Mesendoderm (in vitro differentiated cells): Measurements from ENCODE around the gene MRPL37.

Source experiments
- DNase-seq: peaks from one replicate; pipeline ENCODE4 v3.0.0; 2013
- H2AK5ac ChIP-seq: 2 replicates; pipeline ENCODE4 v1.6.1; 2013; ENCODE audit warnings: low read length, inconsistent platforms
- H2BK120ac ChIP-seq: 2 replicates; pipeline ENCODE4 v1.6.1; 2013; ENCODE audit warnings: low read depth, mild to moderate bottlenecking, low read length, moderate library complexity, mixed read lengths
- H2BK15ac ChIP-seq: replicated peaks from 2 replicates; pipeline ENCODE4 v1.6.1; 2013; ENCODE audit warnings: low read depth, mild to moderate bottlenecking, moderate library complexity
- H2BK5ac ChIP-seq: 2 replicates; pipeline ENCODE4 v1.6.1; 2013; ENCODE audit warnings: low read length, inconsistent platforms
- H3K18ac ChIP-seq: 2 replicates; pipeline ENCODE4 v1.6.1; 2013; ENCODE audit warnings: mild to moderate bottlenecking, low read length, mixed read lengths
- H3K23ac ChIP-seq: one replicate; pipeline ENCODE4 v1.6.1; 2013; ENCODE audit warnings: low read length
- H3K27ac ChIP-seq: 2 replicates; pipeline ENCODE4 v1.5.1; 2013; ENCODE audit warnings: low read depth, mild to moderate bottlenecking, inconsistent platforms, low read length, moderate library complexity
- H3K27me3 ChIP-seq: 2 replicates; pipeline ENCODE4 v1.6.1; 2013; ENCODE audit warnings: low read length, control low read depth, mild to moderate bottlenecking, inconsistent platforms; ENCODE audit not compliant: insufficient read depth, poor library complexity
- H3K36me3 ChIP-seq: 2 replicates; pipeline ENCODE4 v1.6.1; 2013; ENCODE audit warnings: low read length, inconsistent platforms; ENCODE audit not compliant: control insufficient read depth, insufficient read depth
- H3K4ac ChIP-seq: one replicate; pipeline ENCODE4 v1.6.1; 2013; ENCODE audit warnings: low read depth, mild to moderate bottlenecking, low read length, moderate library complexity
- H3K4me1 ChIP-seq: 2 replicates; pipeline ENCODE4 v1.6.1; 2013; ENCODE audit warnings: low read depth, low read length, inconsistent platforms; ENCODE audit not compliant: control insufficient read depth
- H3K4me2 ChIP-seq: 2 replicates; pipeline ENCODE4 v1.6.1; 2013; ENCODE audit warnings: low read length
- H3K4me3 ChIP-seq: 2 replicates; pipeline ENCODE4 v1.5.1; 2013; ENCODE audit warnings: mild to moderate bottlenecking, low read length
- H3K56ac ChIP-seq: one replicate; pipeline ENCODE4 v1.6.1; 2013; ENCODE audit warnings: low read length
- H3K79me1 ChIP-seq: 2 replicates; pipeline ENCODE4 v1.6.1; 2013; ENCODE audit warnings: low read length, inconsistent platforms
- H3K79me2 ChIP-seq: 2 replicates; pipeline ENCODE4 v1.6.1; 2013; ENCODE audit warnings: mild to moderate bottlenecking, low read length; ENCODE audit not compliant: control insufficient read depth, insufficient read depth
- H3K9ac ChIP-seq: 2 replicates; pipeline ENCODE4 v1.6.1; 2013; ENCODE audit warnings: low read length, inconsistent platforms
- H4K5ac ChIP-seq: one replicate; pipeline ENCODE4 v1.6.1; 2013; ENCODE audit warnings: low read length
- H4K8ac ChIP-seq: one replicate; pipeline ENCODE4 v1.6.1; 2013; ENCODE audit warnings: low read depth, mild to moderate bottlenecking, control low read depth, low read length, moderate library complexity
- WGBS: extraction: QIAGEN DNeasy Blood & Tissue Kit; methylation state at CpG from one replicate; pipeline ENCODE4 v1.1.7; 2013; ENCODE audit warnings: low lambda C conversion rate, missing lambda C conversion rate; ENCODE audit not compliant: insufficient coverage; ENCODE audit errors: extremely low coverage; 5-methylcytosine and 5-hydroxymethylcytosine counted together

The MRPL37 gene

DNA sequence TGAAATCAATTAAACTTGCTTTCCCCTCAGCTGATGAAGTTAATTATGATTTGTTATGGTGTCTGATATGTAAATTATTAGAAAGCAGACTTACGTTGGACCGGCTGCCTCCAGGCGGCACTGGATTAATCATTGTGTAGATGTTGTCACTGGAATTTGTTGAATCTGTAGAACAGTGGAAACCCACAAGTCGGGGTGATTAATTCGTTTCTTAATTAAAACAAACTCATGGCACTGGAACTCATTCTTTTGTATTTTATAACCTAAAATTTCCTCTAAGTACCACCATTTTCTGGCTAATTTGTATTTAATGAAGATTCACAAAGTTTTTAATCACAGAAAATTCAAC, 39.0 kb downstream of the MRPL37 start:
- WGBS = no CpG with 5 or more reads among the region's 5 CpGs
- Histone ChIP-seq H2AK5ac (no peak overlapping the region), H3K23ac (no peak overlapping the region), H2BK15ac (no peak overlapping the region), H3K36me3 (peaks cover 20% of the 10 kb centered on the region), H3K4ac (no peak overlapping the region), H3K4me2 (no peak overlapping the region), H3K18ac (no peak overlapping the region), H2BK5ac (no peak overlapping the region), H3K56ac (no peak overlapping the region), H3K27ac (no peak overlapping the region), H3K27me3 (no peaks in the 10 kb centered on the region), H3K4me1 (no peaks in the 10 kb centered on the region), H3K79me1 (no peaks in the 10 kb centered on the region), H4K5ac (no peak overlapping the region), H3K79me2 (no peaks in the 10 kb centered on the region), H3K9ac (no peak overlapping the region), H2BK120ac (no peak overlapping the region), H3K4me3 (no peak overlapping the region), H4K8ac (no peak overlapping the region)
- no peak for DNase-seq

GRCh38 chr1:54239631-54240031, 39.7 kb downstream of the MRPL37 start:
- no CpG with 5 or more reads among the region's 10 CpGs for WGBS

DNA sequence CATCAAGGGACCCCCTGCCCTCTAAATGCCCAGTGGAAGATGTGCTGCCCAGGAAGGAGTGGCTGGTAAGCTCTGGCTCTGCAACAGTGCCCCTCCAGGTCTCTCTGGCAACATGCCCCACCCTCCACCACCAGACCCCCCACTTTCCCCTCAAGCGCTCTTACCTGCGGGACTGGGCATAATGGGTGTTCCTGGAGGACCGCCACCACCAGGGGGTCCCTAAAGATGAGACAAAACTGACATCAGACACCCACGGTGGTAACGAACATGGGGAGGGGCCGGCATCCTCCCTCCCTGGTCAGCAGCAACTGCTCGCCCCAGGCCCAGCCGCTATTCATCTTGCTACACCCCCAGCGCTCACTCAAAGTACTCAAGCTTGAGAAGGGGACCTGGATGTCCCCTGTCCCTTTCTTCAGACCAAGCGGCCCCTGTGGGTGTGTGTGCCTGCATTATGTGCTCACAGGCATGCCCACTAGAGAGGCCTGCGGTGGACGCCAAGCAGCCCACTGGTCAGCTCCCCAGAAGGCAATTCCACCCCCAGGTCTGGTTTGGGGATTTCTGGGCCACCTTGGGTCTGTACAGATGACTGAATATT, 40.9 kb downstream of the MRPL37 start:
- Histone ChIP-seq H2BK120ac (no peak overlapping the region), H3K23ac (no peak overlapping the region), H3K79me1 (no peaks in the 10 kb centered on the region), H2AK5ac (no peak overlapping the region), H3K27ac (no peak overlapping the region), H3K18ac (no peak overlapping the region), H3K36me3 (peaks cover 24% of the 10 kb centered on the region), H2BK15ac (no peak overlapping the region), H4K8ac (no peak overlapping the region), H3K4me3 (no peak overlapping the region), H3K4me2 (no peak overlapping the region), H4K5ac (no peak overlapping the region), H3K79me2 (no peaks in the 10 kb centered on the region), H3K27me3 (no peaks in the 10 kb centered on the region), H2BK5ac (no peak overlapping the region), H3K4me1 (no peaks in the 10 kb centered on the region), H3K9ac (no peak overlapping the region), H3K56ac (no peak overlapping the region), H3K4ac (no peak overlapping the region)
- no CpG with 5 or more reads among the region's 12 CpGs for WGBS
- no peak for DNase-seq

More at GRCh38 chr1:54239631-54240031, 39.7 kb downstream of the MRPL37 start:
- Histone ChIP-seq H2BK5ac (no peak overlapping the region), H3K23ac (no peak overlapping the region), H3K79me1 (no peaks in the 10 kb centered on the region), H3K9ac (no peak overlapping the region), H2AK5ac (no peak overlapping the region), H3K56ac (no peak overlapping the region), H3K4me1 (no peaks in the 10 kb centered on the region), H4K8ac (no peak overlapping the region), H2BK15ac (no peak overlapping the region), H3K4ac (no peak overlapping the region), H3K27me3 (no peaks in the 10 kb centered on the region), H3K27ac (no peak overlapping the region), H3K79me2 (no peaks in the 10 kb centered on the region), H4K5ac (no peak overlapping the region), H3K4me2 (no peak overlapping the region), H2BK120ac (no peak overlapping the region), H3K4me3 (no peak overlapping the region), H3K36me3 (peaks cover 20% of the 10 kb centered on the region), H3K18ac (no peak overlapping the region)
- no peak for DNase-seq

DNA sequence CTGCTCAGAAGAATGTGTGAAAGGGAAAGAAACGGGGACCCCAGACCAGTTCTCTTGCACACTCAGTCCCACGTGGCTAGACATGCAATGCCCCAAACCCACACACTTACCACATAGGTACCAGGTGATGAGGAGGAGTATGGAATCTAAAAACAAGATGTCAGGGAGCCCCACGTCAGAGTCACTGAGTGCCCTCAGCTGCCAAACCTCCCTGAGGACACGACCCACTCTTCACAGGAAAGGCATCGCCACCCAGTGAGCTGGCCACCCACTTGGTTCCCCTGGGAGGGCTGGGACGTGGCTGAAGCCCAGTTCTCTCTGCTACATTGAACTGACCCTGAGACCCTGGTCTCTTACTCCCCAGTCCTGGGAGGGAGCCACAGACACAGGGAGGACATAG, 41.4 kb downstream of the MRPL37 start:
- H3K23ac ChIP-seq = no peak overlapping the region
- H3K27ac ChIP-seq = no peak overlapping the region
- H3K18ac ChIP-seq = no peak overlapping the region
- no CpG with 5 or more reads among the region's 6 CpGs for WGBS
- no peaks in the 10 kb centered on the region for H3K79me2 ChIP-seq
- no peak overlapping the region for H2BK120ac ChIP-seq
- H3K4me1 ChIP-seq = no peaks in the 10 kb centered on the region
- DNase-seq = no peak
- H3K4ac ChIP-seq = no peak overlapping the region
- H4K5ac ChIP-seq = no peak overlapping the region
- H3K9ac ChIP-seq = no peak overlapping the region
- H3K27me3 ChIP-seq = no peaks in the 10 kb centered on the region
- H3K79me1 ChIP-seq = no peaks in the 10 kb centered on the region
- H3K4me3 ChIP-seq = no peak overlapping the region
- H2AK5ac ChIP-seq = no peak overlapping the region
- no peak overlapping the region for H2BK15ac ChIP-seq
- H4K8ac ChIP-seq = no peak overlapping the region
- H3K56ac ChIP-seq = no peak overlapping the region
- H3K4me2 ChIP-seq = no peak overlapping the region
- no peak overlapping the region for H2BK5ac ChIP-seq
- peaks cover 24% of the 10 kb centered on the region for H3K36me3 ChIP-seq

DNA sequence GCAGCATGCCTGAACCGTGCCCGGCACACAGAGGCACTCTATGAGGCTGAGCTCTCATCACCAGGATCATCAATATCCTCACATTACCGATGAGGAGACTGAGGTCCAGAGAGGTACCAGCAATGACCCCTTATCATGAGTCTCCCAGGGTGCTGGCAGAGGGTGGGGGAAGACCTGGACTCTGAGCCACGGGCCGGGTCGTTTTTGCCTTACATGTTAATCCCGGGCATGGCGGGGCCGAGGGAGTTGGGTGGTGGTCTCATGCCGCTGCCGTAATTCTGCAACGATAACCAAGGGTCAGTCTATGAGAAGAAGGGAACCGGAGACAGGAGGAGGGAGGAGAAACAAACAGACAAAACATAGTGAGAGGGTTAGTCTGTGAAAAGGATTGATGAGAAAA, 43.1 kb downstream of the MRPL37 start:
- Histone ChIP-seq H3K27ac (no peak overlapping the region), H2BK15ac (no peak overlapping the region), H3K79me2 (no peaks in the 10 kb centered on the region), H4K8ac (no peak overlapping the region), H2BK120ac (no peak overlapping the region), H3K4me2 (no peak overlapping the region), H3K27me3 (no peaks in the 10 kb centered on the region), H3K79me1 (no peaks in the 10 kb centered on the region), H3K56ac (no peak overlapping the region), H4K5ac (no peak overlapping the region), H2BK5ac (no peak overlapping the region), H3K4me1 (no peaks in the 10 kb centered on the region), H3K36me3 (peaks cover 16% of the 10 kb centered on the region), H3K4me3 (no peak overlapping the region), H3K18ac (no peak overlapping the region), H3K9ac (no peak overlapping the region), H2AK5ac (no peak overlapping the region), H3K4ac (no peak overlapping the region), H3K23ac (no peak overlapping the region)
- WGBS = no CpG with 5 or more reads among the region's 13 CpGs
- DNase-seq = no peak

DNA sequence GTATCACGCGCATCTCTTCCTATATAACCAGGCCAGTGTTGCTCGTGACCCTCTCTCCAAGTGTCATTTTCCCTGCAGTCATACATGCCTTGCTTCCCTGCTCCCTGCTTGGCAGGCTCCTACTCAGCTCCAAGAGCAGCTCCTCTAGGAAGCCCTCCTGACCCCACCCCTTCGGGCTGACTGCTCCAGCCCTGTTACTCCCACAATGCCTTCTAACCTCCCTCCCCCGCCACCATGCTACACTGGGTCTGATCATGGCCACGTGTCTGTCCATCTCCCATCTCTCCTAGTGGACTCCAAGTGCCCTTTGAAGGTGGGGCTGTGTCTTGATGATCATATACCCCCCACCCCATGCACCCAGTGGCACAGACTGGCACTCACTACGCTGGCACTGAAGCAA, 44.7 kb downstream of the MRPL37 start:
- no peak overlapping the region for H3K4me3 ChIP-seq
- H4K8ac ChIP-seq = no peak overlapping the region
- H3K4ac ChIP-seq = no peak overlapping the region
- no peak overlapping the region for H2BK5ac ChIP-seq
- H3K4me1 ChIP-seq = no peaks in the 10 kb centered on the region
- no peak for DNase-seq
- H3K4me2 ChIP-seq = no peak overlapping the region
- no peak overlapping the region for H2AK5ac ChIP-seq
- no peak overlapping the region for H3K56ac ChIP-seq
- no CpG with 5 or more reads among the region's 7 CpGs for WGBS
- no peak overlapping the region for H3K27ac ChIP-seq
- no peak overlapping the region for H4K5ac ChIP-seq
- no peak overlapping the region for H2BK15ac ChIP-seq
- H3K27me3 ChIP-seq = no peaks in the 10 kb centered on the region
- peaks cover 10% of the 10 kb centered on the region for H3K36me3 ChIP-seq
- H2BK120ac ChIP-seq = no peak overlapping the region
- H3K23ac ChIP-seq = no peak overlapping the region
- no peaks in the 10 kb centered on the region for H3K79me2 ChIP-seq
- no peak overlapping the region for H3K9ac ChIP-seq
- H3K18ac ChIP-seq = no peak overlapping the region
- H3K79me1 ChIP-seq = no peaks in the 10 kb centered on the region
